HG03039 (cell line): ENCODE results near the gene BPIFB4.
"Not testable (repeated sequence)": the region's sequence is repeated elsewhere in the genome, so short reads cannot be mapped to it uniquely, and the experiment has no call there.

Source experiments
- ATAC-seq: cut with Tn5 transposase; IDR thresholded peaks from one replicate; pipeline ENCODE4 v1.9.1; 2021; ENCODE audit warnings: mild to moderate bottlenecking, moderate library complexity; ENCODE audit not compliant: unreplicated experiment

The BPIFB4 gene

GRCh38 chr20:33079259-33079658 is at the start of gene BPIFB4:
TSS of gene BPIFB4 (plus strand) at chr20:33079643. CDS start at chr20:33081527, 1,884 bp downstream.
- no peak for ATAC-seq

GRCh38 chr20:33030076-33030475 is 49.4 kb upstream of the BPIFB4 start:
- ATAC-seq = no peak

GRCh38 chr20:33030569-33030968 is 48.9 kb upstream of the BPIFB4 start:
- no peak for ATAC-seq

- no peak for ATAC-seq
Measured at GRCh38 chr20:33031531-33031930, 47.9 kb upstream of the BPIFB4 start, which contains the start of gene BPIFB6. TSS of gene BPIFB6 (plus strand) at chr20:33031648. CDS start at chr20:33031648, 0 bp downstream.

- no peak for ATAC-seq
Measured at GRCh38 chr20:33032555-33032954, 46.9 kb upstream of the BPIFB4 start.

- no peak for ATAC-seq
Measured at GRCh38 chr20:33033381-33033780, 46.1 kb upstream of the BPIFB4 start.

- ATAC-seq = no peak
Measured at GRCh38 chr20:33034115-33034514, 45.3 kb upstream of the BPIFB4 start.

GRCh38 chr20:33034901-33035492 is 44.4 kb upstream of the BPIFB4 start:
- ATAC-seq = no peak

GRCh38 chr20:33037456-33037855 is 42.0 kb upstream of the BPIFB4 start:
- no peak for ATAC-seq

GRCh38 chr20:33038243-33038642 is 41.2 kb upstream of the BPIFB4 start:
- no peak for ATAC-seq

GRCh38 chr20:33042430-33042829 is 37.0 kb upstream of the BPIFB4 start:
- ATAC-seq = no peak

- no peak for ATAC-seq
Measured at GRCh38 chr20:33042983-33043730, 36.3 kb upstream of the BPIFB4 start.

- no peak for ATAC-seq
Measured at GRCh38 chr20:33043731-33044181, 35.7 kb upstream of the BPIFB4 start.

- ATAC-seq = not testable (repeated sequence)
Measured at GRCh38 chr20:33045129-33045721, 34.2 kb upstream of the BPIFB4 start.

- no peak for ATAC-seq
Measured at GRCh38 chr20:33046412-33046811, 33.0 kb upstream of the BPIFB4 start.

GRCh38 chr20:33051333-33051732 is 28.1 kb upstream of the BPIFB4 start:
- ATAC-seq = no peak

- ATAC-seq = no peak
Measured at GRCh38 chr20:33053291-33054106, 25.9 kb upstream of the BPIFB4 start, which contains the start of gene BPIFB3. TSS of gene BPIFB3 (plus strand) at chr20:33053903. CDS start at chr20:33055436, 1,533 bp downstream.

GRCh38 chr20:33054381-33054780 is 25.1 kb upstream of the BPIFB4 start:
- ATAC-seq = no peak

- ATAC-seq = no peak
Measured at GRCh38 chr20:33054791-33055190, 24.7 kb upstream of the BPIFB4 start.

- no peak for ATAC-seq
Measured at GRCh38 chr20:33059136-33059535, 20.3 kb upstream of the BPIFB4 start.
